Aorta (tissue), 5 donors: ENCODE data around the gene WIPF3. TPM values are rescaled to one million over a fixed set of nuclear protein-coding genes. Genes with fewer than 3 reads are reported as not detected.
A peak's percentile ranks its signal among the peaks of the same experiment; 100 is the strongest.

Experiments used
- ATAC-seq: fragments of 200-7000 bp; cut with Tn5 transposase; one replicate; pipeline ENCODE4 v1.9.1; 2022; ENCODE audit warnings: moderate library complexity; ENCODE audit not compliant: low FRiP score
- DNase-seq, 2 donors: peaks; one replicate each; pipeline ENCODE4 v3.0.0-alpha.2; 2020
- H3K27ac ChIP-seq, 2 donors: one replicate each; pipeline ENCODE4 v1.5.1; 2013; ENCODE audit warnings: low read length in 2 of 2, mild to moderate bottlenecking in 2 of 2, moderate library complexity in 2 of 2, control low read depth in 1 of 2, inconsistent platforms in 1 of 2, low read depth in 1 of 2
- H3K27me3 ChIP-seq, 2 donors: one replicate each; pipeline ENCODE4 v1.6.1; 2013; ENCODE audit warnings: control low read depth in 1 of 2, low read length in 1 of 2, mild to moderate bottlenecking in 1 of 2, moderate library complexity in 1 of 2; ENCODE audit not compliant: insufficient read depth in 2 of 2, control insufficient read depth in 1 of 2
- H3K36me3 ChIP-seq, 2 donors: one replicate each; pipeline ENCODE4 v1.6.1; 2013; ENCODE audit warnings: control low read depth in 1 of 2, low read length in 1 of 2, mild to moderate bottlenecking in 1 of 2; ENCODE audit not compliant: insufficient read depth in 2 of 2, control insufficient read depth in 1 of 2
- H3K4me1 ChIP-seq, 2 donors: one replicate each; pipeline ENCODE4 v1.6.1; 2013; ENCODE audit warnings: low read length in 2 of 2, control low read depth in 1 of 2, mild to moderate bottlenecking in 1 of 2, moderate library complexity in 1 of 2; ENCODE audit not compliant: insufficient read depth in 2 of 2, control insufficient read depth in 1 of 2
- H3K4me3 ChIP-seq, 2 donors: one replicate each; pipeline ENCODE4 v1.5.1; 2013; ENCODE audit warnings: low read length in 2 of 2, control low read depth in 1 of 2, mild to moderate bottlenecking in 1 of 2
- H3K9me3 ChIP-seq: one replicate; pipeline ENCODE4 v1.6.1; 2013; ENCODE audit warnings: mild to moderate bottlenecking, low read length; ENCODE audit not compliant: control insufficient read depth
- WGBS, 2 donors: extraction: QIAGEN DNeasy Blood & Tissue Kit; methylation state at CpG; one replicate each; pipeline ENCODE4 v1.1.7; 2013; 5-methylcytosine and 5-hydroxymethylcytosine counted together
- intact Hi-C, 2 donors: fragments of 100-400 bp; cut with DNase I; formaldehyde crosslinking; loops; one replicate each; pipeline versions ENCODE4 v1.14.2 to v1.15.0; 2022
- polyA plus RNA-seq, 2 donors: library from polyadenylated mRNA; stranded (reverse); fragments of 200-250 nt; gene quantifications; one replicate each; pipeline ENCODE4 v1.2.3, GENCODE V29; 2013
- total RNA-seq, 2 donors: library from RNA; stranded (reverse); fragmentation: NEBNext Ultra II Directional; extraction: Animal tissue kit (Norgen Biotek cat#: 25700); gene quantifications; one replicate each; pipeline ENCODE4 v1.2.1, GENCODE V29; 2021
- donor health status: healthy with polysubstance abuse.
- donor health status: Bipolar disorder and iron deficiency.
- donor health status: DM: no; HTN: no; CAD: no.
- donor health status: DM: no; HTN: no; CAD: no.
- donor health status: DM: yes; HTN: yes; CAD: no.

WIPF3 gene
- total and polyA plus RNA-seq, 4 donors = 2.1 to 4.3 (median 2.9) TPM

DNA sequence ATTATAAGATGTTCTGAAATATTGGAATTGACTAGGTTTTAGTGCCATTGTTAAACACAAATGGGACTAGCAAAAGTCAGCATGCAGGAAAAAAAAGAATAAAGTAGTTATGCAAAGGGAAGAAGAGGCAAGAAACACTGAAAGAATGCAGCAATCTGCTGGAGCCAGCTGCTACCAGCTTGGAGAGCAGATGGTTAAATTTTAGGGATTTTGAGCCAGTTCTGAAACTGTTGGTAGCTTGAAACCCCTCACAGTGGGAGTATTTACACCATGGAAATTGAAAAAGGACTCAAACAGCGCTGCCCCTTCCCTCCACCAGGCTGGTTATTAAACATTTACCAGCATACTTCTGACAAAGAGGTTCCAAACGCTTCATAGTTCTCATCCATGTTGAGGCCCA lies 142.3 kb downstream of the WIPF3 start:
- Histone ChIP-seq H3K36me3 (no peaks in the 10 kb centered on the region), H3K27me3 (no peaks in the 10 kb centered on the region), H3K4me3 (no peak overlapping the region), H3K4me1 (no peaks in the 10 kb centered on the region), H3K9me3 (no peaks in the 10 kb centered on the region), H3K27ac (no peak overlapping the region)
- ATAC-seq (no peak), DNase-seq (no peak)
- 69 to 71% methylated on average over 2 of the region's 2 CpGs for WGBS, 2 donors
- intact Hi-C loops = loop anchor here in 1 of 2 donors (10.0 kb wide), 1 partner anchor 116 kb away; no protein-coding TSS in a partner anchor

DNA sequence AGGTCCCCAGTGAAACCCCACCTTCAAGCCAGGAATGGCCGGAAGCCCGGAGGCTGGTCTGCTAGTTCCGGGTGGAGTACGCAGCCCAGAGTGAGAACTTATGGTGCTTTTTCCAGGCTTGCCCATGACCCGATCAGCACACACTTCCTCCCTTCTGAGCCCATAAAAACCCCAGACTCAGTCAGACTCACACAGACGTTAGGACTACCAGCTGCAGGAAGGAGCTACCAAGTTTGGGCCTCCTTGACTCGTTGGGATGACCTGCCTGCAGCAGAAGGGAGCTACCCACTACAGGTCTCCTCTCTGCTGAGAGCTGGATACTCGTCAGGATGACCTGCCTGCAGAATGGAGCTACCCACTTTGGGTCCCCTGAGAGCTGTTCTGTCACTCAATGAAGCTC lies 144.2 kb downstream of the WIPF3 start:
- ATAC-seq = no peak
- H3K36me3 ChIP-seq = no peaks in the 10 kb centered on the region

DNA sequence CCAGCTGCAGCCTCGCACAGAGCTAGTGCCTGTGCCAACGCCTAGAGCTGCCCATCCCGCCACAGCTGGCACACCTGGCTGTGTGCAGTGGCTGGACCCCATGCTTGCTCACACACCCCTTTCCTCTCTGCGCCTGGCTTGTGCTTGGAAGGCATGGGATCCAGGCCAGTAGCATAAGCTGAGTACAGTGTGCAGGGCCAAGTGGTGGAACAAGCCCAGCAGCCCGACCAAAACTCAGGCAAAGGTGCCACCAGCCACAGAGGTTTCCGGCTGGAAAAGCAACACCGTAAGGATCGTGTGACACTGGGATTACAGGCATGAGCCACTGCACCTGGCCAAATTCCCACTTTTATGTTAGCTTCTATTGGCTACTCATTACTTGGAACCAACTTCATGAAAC lies 144.9 kb downstream of the WIPF3 start:
- Histone ChIP-seq H3K36me3 (no peaks in the 10 kb centered on the region), H3K9me3 (no peaks in the 10 kb centered on the region), H3K27ac (no peak overlapping the region), H3K27me3 (no peaks in the 10 kb centered on the region), H3K4me3 (no peak overlapping the region), H3K4me1 (peaks cover 0 to 2% of the 10 kb centered on the region in 2 donors)
- ATAC-seq (no peak), DNase-seq (no peak)
- WGBS, 2 donors = 51 to 59% methylated on average over 8 of the region's 8 CpGs
- intact Hi-C loops = loop anchor here (10.0 kb wide), 2 partner anchors 74 to 114 kb away; partner anchors contain the start of genes FKBP14 (in 1 of the 2) and PLEKHA8 (in 1 of the 2)

More for the DNA sequence above, 144.2 kb downstream of the WIPF3 start:
- intact Hi-C loops = loop anchor here (10.0 kb wide), 2 partner anchors 74 to 114 kb away; partner anchors contain the start of genes FKBP14 (in 1 of the 2) and PLEKHA8 (in 1 of the 2)
- Histone ChIP-seq H3K9me3 (no peaks in the 10 kb centered on the region), H3K4me1 (no peaks in the 10 kb centered on the region), H3K4me3 (no peak overlapping the region), H3K27ac (no peak overlapping the region), H3K27me3 (no peaks in the 10 kb centered on the region)
- no peak for DNase-seq
- WGBS, 2 donors = 95 to 96% methylated on average over 8 of the region's 8 CpGs

DNA sequence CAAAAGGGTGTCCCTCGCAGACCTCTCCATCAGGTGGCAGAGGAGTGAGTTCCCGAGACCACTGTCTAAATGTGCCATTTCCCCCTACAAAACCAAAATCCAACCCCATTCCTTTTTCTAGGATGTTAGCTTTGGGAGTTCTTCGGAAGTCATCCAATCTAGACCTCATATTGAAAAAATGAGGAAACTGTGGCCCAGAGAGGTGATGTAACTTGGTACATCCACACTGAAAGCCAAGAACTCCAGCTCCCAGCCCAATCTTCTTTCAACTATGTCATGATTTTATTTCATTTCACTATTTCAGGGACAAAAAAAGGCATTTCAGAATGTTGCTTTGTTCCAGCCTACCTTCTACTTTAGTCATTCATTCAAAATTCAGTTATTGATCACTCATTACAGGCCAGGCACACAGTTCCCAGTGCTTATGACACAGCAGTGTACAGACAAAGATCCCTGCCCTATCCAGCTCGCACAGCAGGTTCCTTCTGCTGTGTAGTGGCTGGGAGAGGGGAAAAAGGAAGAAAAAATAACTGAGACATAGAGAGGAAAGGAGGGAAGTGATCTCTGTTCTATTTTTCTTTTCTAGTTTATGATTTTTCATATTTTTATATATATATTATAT lies 147.5 kb downstream of the WIPF3 start:
- Histone ChIP-seq H3K4me3 (no peak overlapping the region), H3K27me3 (no peaks in the 10 kb centered on the region), H3K4me1 (peaks cover 0 to 2% of the 10 kb centered on the region in 2 donors), H3K9me3 (no peaks in the 10 kb centered on the region), H3K36me3 (no peaks in the 10 kb centered on the region), H3K27ac (no peak overlapping the region)
- 43 to 44% methylated on average over 4 of the region's 4 CpGs for WGBS, 2 donors
- ATAC-seq (no peak), DNase-seq (no peak)
- intact Hi-C loops = loop anchor here (10.0 kb wide), 2 partner anchors 71 to 111 kb away; partner anchors contain the start of genes FKBP14 (in 1 of the 2) and PLEKHA8 (in 1 of the 2)

DNA sequence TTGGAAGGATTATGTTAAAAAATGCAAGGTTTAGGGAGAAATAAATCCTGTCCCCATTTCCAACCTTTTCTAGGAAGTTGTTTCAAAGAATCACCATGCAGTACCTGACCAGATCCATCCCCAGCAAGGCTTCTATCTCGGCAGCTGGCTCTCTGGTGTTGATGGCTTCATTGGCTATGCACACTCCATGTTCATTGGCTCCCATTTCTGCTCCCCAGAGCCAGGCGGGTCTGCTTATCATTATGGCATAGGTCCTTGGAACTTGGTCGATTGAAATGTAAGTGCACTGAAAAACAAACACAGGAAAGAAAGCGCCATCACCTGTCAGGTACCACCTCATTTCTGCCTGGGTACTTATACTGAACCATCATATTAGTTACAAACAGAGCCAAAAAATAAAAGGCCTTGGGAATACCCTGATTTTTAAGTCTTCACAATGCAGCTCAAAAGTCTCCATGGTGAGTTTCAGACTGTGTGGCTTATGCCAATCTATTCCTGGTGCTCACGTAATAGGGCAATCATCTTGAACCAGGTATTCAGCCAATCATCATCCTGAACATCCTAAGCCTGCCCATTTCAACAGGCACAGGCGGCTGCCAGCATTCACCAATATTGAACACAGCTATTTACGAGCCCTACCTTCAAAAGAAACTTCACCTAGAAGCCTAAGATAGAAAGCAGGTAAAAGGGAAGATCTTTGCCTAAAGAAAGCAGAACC lies 148.9 kb downstream of the WIPF3 start:
- no peaks in the 10 kb centered on the region for H3K36me3 ChIP-seq
- ATAC-seq = no peak

DNA sequence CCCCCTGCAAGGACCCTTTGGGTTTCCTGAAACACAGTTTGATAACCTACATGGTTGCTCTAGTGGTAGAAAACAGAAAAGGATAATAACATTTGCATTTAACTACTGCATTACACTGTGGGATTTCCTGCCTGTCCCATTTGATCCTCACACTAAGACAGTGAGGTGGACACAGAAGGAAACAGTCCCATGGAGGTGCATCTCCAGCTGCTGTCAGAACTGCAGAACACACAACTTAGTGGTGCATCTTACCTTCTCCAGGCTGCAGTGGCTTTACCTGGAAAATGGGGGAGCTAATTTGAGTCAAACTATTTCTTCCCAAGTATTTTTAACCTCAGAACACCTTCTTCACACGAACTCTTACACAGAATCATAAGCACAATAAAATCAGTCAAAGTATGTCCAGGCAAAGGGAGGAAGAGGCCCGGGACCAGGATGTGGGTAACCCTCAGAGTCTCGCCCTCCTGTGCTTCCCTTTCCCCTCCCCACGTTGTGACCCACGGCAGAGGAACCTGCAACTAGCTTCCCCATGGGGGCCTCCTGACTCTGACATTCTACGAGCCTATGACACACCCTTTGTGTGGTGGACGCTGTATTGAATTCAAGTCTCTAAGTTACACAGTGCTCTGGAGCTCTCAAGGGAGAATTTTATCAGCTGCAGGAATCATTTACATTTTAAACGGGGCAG lies 149.6 kb downstream of the WIPF3 start:
- no peak overlapping the region for H3K27ac ChIP-seq
- H3K4me3 ChIP-seq = no peak overlapping the region
- peaks cover 0 to 2% of the 10 kb centered on the region in 2 donors for H3K4me1 ChIP-seq
- no peaks in the 10 kb centered on the region for H3K27me3 ChIP-seq
- H3K36me3 ChIP-seq = no peaks in the 10 kb centered on the region
- DNase-seq (peak in 1 of 2 donors; percentile 59), ATAC-seq (peak; percentile 46)
- intact Hi-C loops = loop anchor here (10.0 kb wide), 2 partner anchors 69 to 109 kb away; partner anchors contain the start of genes FKBP14 (in 1 of the 2) and PLEKHA8 (in 1 of the 2)
- WGBS, 2 donors = 68 to 71% methylated on average over 8 of the region's 8 CpGs
- no peaks in the 10 kb centered on the region for H3K9me3 ChIP-seq

More for the DNA sequence above, 148.9 kb downstream of the WIPF3 start:
- Histone ChIP-seq H3K27ac (no peak overlapping the region), H3K4me3 (no peak overlapping the region), H3K9me3 (no peaks in the 10 kb centered on the region), H3K27me3 (no peaks in the 10 kb centered on the region), H3K4me1 (peaks cover 0 to 2% of the 10 kb centered on the region in 2 donors)
- intact Hi-C loops = loop anchor here (10.0 kb wide), 2 partner anchors 70 to 110 kb away; partner anchors contain the start of genes FKBP14 (in 1 of the 2) and PLEKHA8 (in 1 of the 2)
- WGBS, 2 donors = 65 to 72% methylated on average over 7 of the region's 7 CpGs
- no peak for DNase-seq

DNA sequence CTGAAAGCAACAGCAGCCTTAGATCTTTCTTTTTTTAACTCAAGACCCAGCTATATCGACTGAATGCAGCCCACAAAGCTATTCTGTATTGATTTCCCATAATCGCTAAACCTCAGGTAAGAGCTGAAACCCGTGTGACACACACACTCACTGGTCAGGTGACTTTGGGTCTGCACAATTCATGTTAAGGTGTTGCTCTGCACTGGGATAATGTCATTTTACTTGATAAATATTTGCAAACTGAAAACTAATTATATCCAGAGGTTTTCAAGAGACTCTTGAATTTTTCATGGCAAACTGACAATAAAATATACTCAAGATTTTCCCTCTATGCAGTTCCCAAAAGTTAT lies 150.2 kb downstream of the WIPF3 start:
- Histone ChIP-seq H3K4me1 (peaks cover 0 to 2% of the 10 kb centered on the region in 2 donors), H3K9me3 (no peaks in the 10 kb centered on the region), H3K4me3 (no peak overlapping the region), H3K36me3 (no peaks in the 10 kb centered on the region), H3K27ac (no peak overlapping the region), H3K27me3 (no peaks in the 10 kb centered on the region)
- intact Hi-C loops = loop anchor here (10.0 kb wide), 2 partner anchors 68 to 108 kb away; partner anchors contain the start of genes FKBP14 (in 1 of the 2) and PLEKHA8 (in 1 of the 2)
- WGBS, 2 donors = 69 to 71% methylated on average over 3 of the region's 3 CpGs
- DNase-seq = no peak
- no peak for ATAC-seq

DNA sequence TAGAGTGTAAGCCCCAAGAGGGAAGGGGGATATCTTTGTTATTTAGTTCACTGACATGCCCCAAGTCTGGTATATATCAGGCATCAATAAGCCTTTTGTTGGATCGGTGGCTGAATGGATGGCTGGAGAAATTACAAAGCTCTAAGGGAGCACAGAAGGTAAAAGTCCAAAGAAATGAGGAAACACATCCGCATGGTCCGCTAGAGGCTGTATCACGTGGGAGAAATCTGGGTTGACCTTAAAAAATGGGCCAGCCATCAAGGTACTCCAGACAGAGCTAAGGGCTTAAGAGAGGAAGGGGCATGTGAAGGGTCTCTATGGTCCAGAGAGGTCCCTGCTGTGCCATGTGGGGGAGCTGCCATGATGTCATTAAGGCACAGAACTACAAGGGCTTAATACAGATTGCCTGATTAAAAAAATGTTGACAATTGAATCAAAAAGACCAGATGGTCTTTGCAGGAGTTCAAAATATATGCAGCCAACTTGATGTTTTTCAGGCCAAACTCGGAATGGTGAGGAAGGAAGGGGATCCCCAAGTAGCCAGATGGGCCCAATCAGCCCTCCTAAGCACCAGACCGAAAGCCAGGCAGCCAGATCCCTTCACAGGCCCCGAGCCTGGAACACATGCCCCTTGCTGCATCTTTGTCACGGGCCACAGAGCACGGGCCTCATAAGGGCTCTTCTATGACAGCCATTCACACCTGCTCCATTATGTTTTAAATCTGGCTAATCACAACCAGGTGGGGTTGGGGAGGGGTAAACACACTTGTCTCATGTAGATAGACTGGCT lies 151.4 kb downstream of the WIPF3 start:
- no peak for ATAC-seq
- intact Hi-C loops = loop anchor here (10.0 kb wide), 2 partner anchors 67 to 107 kb away; partner anchors contain the start of genes FKBP14 (in 1 of the 2) and PLEKHA8 (in 1 of the 2)

More for the DNA sequence above, 151.4 kb downstream of the WIPF3 start:
- H3K36me3 ChIP-seq = no peaks in the 10 kb centered on the region
- WGBS, 2 donors = 92 to 93% methylated on average over 9 of the region's 9 CpGs
- no peaks in the 10 kb centered on the region for H3K27me3 ChIP-seq
- no peak overlapping the region for H3K4me3 ChIP-seq
- H3K27ac ChIP-seq = no peak overlapping the region
- peaks cover 0 to 2% of the 10 kb centered on the region in 2 donors for H3K4me1 ChIP-seq
- H3K9me3 ChIP-seq = no peaks in the 10 kb centered on the region
- no peak for DNase-seq
